ENCODE measurements around the gene AIM2.

AIM2 gene

GRCh38 chr1:159071970-159072582 is 4.5 kb downstream of the AIM2 start:
- no peaks in the 10 kb centered on the region for H3K36me3 Mint-ChIP-seq (ENCODE audit: low read depth)
- H3K9me3 Mint-ChIP-seq, result no peaks in the 10 kb centered on the region
- no peaks in the 10 kb centered on the region for H3K27me3 Mint-ChIP-seq (ENCODE audit: low read depth)
- H3K4me1 Mint-ChIP-seq, result no peaks in the 10 kb centered on the region
- no peak overlapping the region for H3K27ac Mint-ChIP-seq
- peak; percentile 72 to 85 (median 73) for TF ChIP-seq CTCF (IDR thresholded peaks at IDR 0.05; ENCODE audit: unreplicated experiment in 3 of 3)
- H3K4me3 Mint-ChIP-seq, result no peak overlapping the region

- no peak for TF ChIP-seq CTCF (IDR thresholded peaks at IDR 0.05; ENCODE audit: unreplicated experiment in 3 of 3)
- Mint-ChIP-seq H3K4me3 (no peak overlapping the region), H3K9me3 (no peaks in the 10 kb centered on the region), H3K36me3 (ENCODE audit: low read depth) (no peaks in the 10 kb centered on the region), H3K27me3 (ENCODE audit: low read depth) (no peaks in the 10 kb centered on the region), H3K4me1 (no peaks in the 10 kb centered on the region), H3K27ac (no peak overlapping the region)
These were observed 7.7 kb downstream of the AIM2 start for GRCh38 chr1:159068886-159069285.

- H3K27me3 Mint-ChIP-seq (ENCODE audit: low read depth), result no peaks in the 10 kb centered on the region
- H3K36me3 Mint-ChIP-seq (ENCODE audit: low read depth), result no peaks in the 10 kb centered on the region
- no peak overlapping the region for H3K4me3 Mint-ChIP-seq
- no peak overlapping the region for H3K27ac Mint-ChIP-seq
- TF ChIP-seq CTCF (IDR thresholded peaks at IDR 0.05; ENCODE audit: unreplicated experiment in 3 of 3), result no peak
- no peaks in the 10 kb centered on the region for H3K9me3 Mint-ChIP-seq
- H3K4me1 Mint-ChIP-seq, result no peaks in the 10 kb centered on the region
These were observed 8.6 kb downstream of the AIM2 start for GRCh38 chr1:159067699-159068621.

- no peaks in the 10 kb centered on the region for H3K27me3 Mint-ChIP-seq (ENCODE audit: low read depth)
- no peaks in the 10 kb centered on the region for H3K9me3 Mint-ChIP-seq
- H3K4me1 Mint-ChIP-seq, result no peaks in the 10 kb centered on the region
- no peak overlapping the region for H3K4me3 Mint-ChIP-seq
- TF ChIP-seq CTCF (IDR thresholded peaks at IDR 0.05; ENCODE audit: unreplicated experiment in 3 of 3), result no peak
- H3K27ac Mint-ChIP-seq, result no peak overlapping the region
- no peaks in the 10 kb centered on the region for H3K36me3 Mint-ChIP-seq (ENCODE audit: low read depth)
These were observed 10.5 kb downstream of the AIM2 start for GRCh38 chr1:159066108-159066507.

GRCh38 chr1:159065106-159065505 is 11.5 kb downstream of the AIM2 start:
- Mint-ChIP-seq H3K4me3 (no peak overlapping the region), H3K4me1 (no peaks in the 10 kb centered on the region), H3K36me3 (ENCODE audit: low read depth) (no peaks in the 10 kb centered on the region), H3K9me3 (no peaks in the 10 kb centered on the region), H3K27me3 (ENCODE audit: low read depth) (no peaks in the 10 kb centered on the region), H3K27ac (no peak overlapping the region)
- TF ChIP-seq CTCF (IDR thresholded peaks at IDR 0.05; ENCODE audit: unreplicated experiment in 3 of 3), result no peak
